H9 (cell line): ENCODE data around the gene ECSIT. TPM values are rescaled to one million over a fixed set of nuclear protein-coding genes. Genes with fewer than 3 reads are reported as not detected.

Experiments
- DNase-seq: peaks from one replicate; pipeline ENCODE4 v3.0.0-alpha.2; 2017
- H2AFZ ChIP-seq: one replicate; pipeline ENCODE4 v1.6.1; 2013; ENCODE audit warnings: mild to moderate bottlenecking, low read length, control low read depth, moderate library complexity
- H2AK5ac ChIP-seq: 2 replicates; pipeline ENCODE4 v1.6.1; 2013; ENCODE audit warnings: low read length, control low read depth, mixed read lengths; ENCODE audit not compliant: insufficient read length
- H2BK120ac ChIP-seq: one replicate; pipeline ENCODE4 v1.6.1; 2013; ENCODE audit warnings: low read depth, mild to moderate bottlenecking, low read length, control low read depth, inconsistent platforms; ENCODE audit not compliant: poor library complexity, severe bottlenecking
- H2BK12ac ChIP-seq: 2 replicates; pipeline ENCODE4 v1.6.1; 2013; ENCODE audit warnings: low read length, control low read depth, mixed read lengths, low read depth; ENCODE audit not compliant: insufficient read length
- H2BK15ac ChIP-seq: 2 replicates; pipeline ENCODE4 v1.6.1; 2013; ENCODE audit warnings: low read depth, low read length, control low read depth
- H2BK20ac ChIP-seq: one replicate; pipeline ENCODE4 v1.6.1; 2013; ENCODE audit warnings: low read depth, mild to moderate bottlenecking, low read length, control low read depth, inconsistent platforms; ENCODE audit not compliant: poor library complexity, severe bottlenecking
- H2BK5ac ChIP-seq: 2 replicates; pipeline ENCODE4 v1.6.1; 2013; ENCODE audit warnings: low read length, control low read depth, mixed read lengths; ENCODE audit not compliant: insufficient read length
- H3K14ac ChIP-seq: 2 replicates; pipeline ENCODE4 v1.6.1; 2013; ENCODE audit warnings: low read length, control low read depth; ENCODE audit not compliant: insufficient read depth
- H3K18ac ChIP-seq: 2 replicates; pipeline ENCODE4 v1.6.1; 2013; ENCODE audit warnings: low read depth, mild to moderate bottlenecking, mixed read lengths, low read length, control low read depth; ENCODE audit not compliant: insufficient read length
- H3K23ac ChIP-seq: 2 replicates; pipeline ENCODE4 v1.6.1; 2013; ENCODE audit warnings: low read length, control low read depth, mixed read lengths, low read depth; ENCODE audit not compliant: insufficient read length
- H3K23me2 ChIP-seq: 2 replicates; pipeline ENCODE4 v1.6.1; 2013; ENCODE audit warnings: low read depth, mild to moderate bottlenecking, mixed read lengths, low read length, control low read depth; ENCODE audit not compliant: insufficient read length, poor library complexity, severe bottlenecking
- H3K27ac ChIP-seq: 2 replicates; pipeline ENCODE4 v1.5.1; 2013; ENCODE audit warnings: low read length, control low read depth, mixed read lengths, low read depth; ENCODE audit not compliant: insufficient read length
- H3K27me3 ChIP-seq: 2 replicates; pipeline ENCODE4 v1.6.1; 2013; ENCODE audit warnings: low read length, control low read depth, inconsistent platforms; ENCODE audit not compliant: insufficient read depth
- H3K4ac ChIP-seq: 2 replicates; pipeline ENCODE4 v1.6.1; 2013; ENCODE audit warnings: low read depth, mild to moderate bottlenecking, control low read depth, inconsistent platforms, low read length, moderate library complexity
- H3K4me1 ChIP-seq: 2 replicates; pipeline ENCODE4 v1.6.1; 2013; ENCODE audit warnings: low read length, control low read depth, inconsistent platforms; ENCODE audit not compliant: insufficient read depth
- H3K4me2 ChIP-seq: 2 replicates; pipeline ENCODE4 v1.6.1; 2013; ENCODE audit warnings: low read length, control low read depth, mixed read lengths; ENCODE audit not compliant: insufficient read length, insufficient read depth
- H3K56ac ChIP-seq: 2 replicates; pipeline ENCODE4 v1.6.1; 2013; ENCODE audit warnings: low read depth, mild to moderate bottlenecking, mixed read lengths, low read length, control low read depth; ENCODE audit not compliant: insufficient read length
- H3K79me1 ChIP-seq: 2 replicates; pipeline ENCODE4 v1.6.1; 2013; ENCODE audit warnings: low read depth, mild to moderate bottlenecking, moderate library complexity, low read length, control low read depth, inconsistent platforms; ENCODE audit not compliant: insufficient read depth, poor library complexity, severe bottlenecking
- H3K79me2 ChIP-seq: 2 replicates; pipeline ENCODE4 v1.6.1; 2013; ENCODE audit warnings: low read length, control low read depth, inconsistent platforms; ENCODE audit not compliant: insufficient read depth
- H3K9ac ChIP-seq: 2 replicates; pipeline ENCODE4 v1.6.1; 2013; ENCODE audit warnings: low read length, control low read depth, mixed read lengths; ENCODE audit not compliant: insufficient read length; ENCODE audit errors: extremely low read depth
- H3K9me3 ChIP-seq: one replicate; pipeline ENCODE4 v1.6.1; 2013; ENCODE audit warnings: low read depth, low read length, inconsistent platforms; ENCODE audit not compliant: control insufficient read depth
- H3T11ph ChIP-seq: one replicate; pipeline ENCODE4 v1.6.1; 2013; ENCODE audit warnings: mild to moderate bottlenecking, low read length, control low read depth, inconsistent platforms
- H4K20me1 ChIP-seq: one replicate; pipeline ENCODE4 v1.6.1; 2013; ENCODE audit not compliant: control insufficient read depth, insufficient read length, insufficient read depth
- H4K5ac ChIP-seq: 2 replicates; pipeline ENCODE4 v1.6.1; 2013; ENCODE audit warnings: low read depth, mild to moderate bottlenecking, mixed read lengths, low read length, control low read depth; ENCODE audit not compliant: insufficient read length
- H4K8ac ChIP-seq: replicated peaks from 2 replicates; pipeline ENCODE4 v1.6.1; 2013; ENCODE audit warnings: low read length, control low read depth, mixed read lengths, low read depth; ENCODE audit not compliant: insufficient read length
- H4K91ac ChIP-seq: 2 replicates; pipeline ENCODE4 v1.6.1; 2013; ENCODE audit warnings: low read depth, mild to moderate bottlenecking, moderate library complexity, mixed read lengths, low read length, control low read depth; ENCODE audit not compliant: insufficient read length
- H3K27ac Mint-ChIP-seq, 3 experiments: 2 replicates in 2 of 3; 3 replicates in 1 of 3; pipeline ENCODE4 v1.8.0; 2020 to 2021; ENCODE audit warnings: mixed read lengths in 3 of 3, mild to moderate bottlenecking in 1 of 3, moderate library complexity in 1 of 3
- H3K27me3 Mint-ChIP-seq: 2 replicates; pipeline ENCODE4 v1.8.0; 2021; ENCODE audit warnings: low read depth, mild to moderate bottlenecking, moderate library complexity, mixed read lengths
- H3K36me3 Mint-ChIP-seq, 3 experiments: 2 replicates in 2 of 3; 3 replicates in 1 of 3; pipeline ENCODE4 v1.8.0; 2020 to 2021; ENCODE audit warnings: low read depth in 3 of 3, mixed read lengths in 3 of 3; ENCODE audit not compliant: insufficient read depth in 1 of 3
- H3K4me1 Mint-ChIP-seq, 2 experiments: 2 replicates each; pipeline ENCODE4 v1.8.0; 2020; ENCODE audit warnings: mixed read lengths in 2 of 2
- H3K4me3 Mint-ChIP-seq, 2 experiments: 2 replicates in 1 of 2; 3 replicates in 1 of 2; pipeline ENCODE4 v1.8.0; 2020 to 2021; ENCODE audit warnings: mild to moderate bottlenecking in 2 of 2, mixed read lengths in 2 of 2, moderate library complexity in 1 of 2
- H3K9me3 Mint-ChIP-seq, 2 experiments: 2 replicates in 1 of 2; 3 replicates in 1 of 2; pipeline ENCODE4 v1.8.0; 2020; ENCODE audit warnings: mild to moderate bottlenecking in 2 of 2, mixed read lengths in 2 of 2, moderate library complexity in 1 of 2
- WGBS: extraction: QIAGEN DNeasy Blood & Tissue Kit; methylation state at CpG from one replicate; pipeline ENCODE4 v1.1.7; 2013; ENCODE audit warnings: missing lambda C conversion rate, low lambda C conversion rate, mixed read lengths; ENCODE audit not compliant: insufficient read length; ENCODE audit errors: extremely low coverage; 5-methylcytosine and 5-hydroxymethylcytosine counted together
- total RNA-seq: library from RNA; stranded (reverse); gene quantifications from 2 replicates; pipeline ENCODE4 v1.2.1, GENCODE V29; 2021
- TF ChIP-seq, protein P1 (sequence below): fragments of 200-600 bp; sonication (generic); conservative IDR thresholded peaks from 3 replicates; pipeline ENCODE4 v1.8.0; 2021; ENCODE audit warnings: antibody characterized with exemption, mild to moderate bottlenecking

ECSIT gene
- total RNA-seq, 1 experiment from 2014 or later: 42.4 TPM

GRCh38 chr19:11482384-11483050 is 46.4 kb downstream of the ECSIT start:
- no peak overlapping the region for H3K27ac ChIP-seq
- H3K4me2 ChIP-seq: peak overlapping the region; percentile 28

More at GRCh38 chr19:11482384-11483050, 46.4 kb downstream of the ECSIT start:
- Histone ChIP-seq H2BK20ac (no peak overlapping the region), H3K4me1 (no peaks in the 10 kb centered on the region), H2BK5ac (no peak overlapping the region), H3K27me3 (peaks cover 12% of the 10 kb centered on the region; the same call in 1 of the 2 replicates), H3K23me2 (peaks cover 7% of the 10 kb centered on the region), H3T11ph (no peak overlapping the region), H3K14ac (peak overlapping the region; percentile 37; the same call in 1 of the 2 replicates), H3K18ac (peak overlapping the region; percentile 77), H2BK12ac (no peak overlapping the region), H3K9me3 (no peaks in the 10 kb centered on the region), H4K91ac (no peak overlapping the region), H3K4ac (no peak overlapping the region), H2AFZ (no peak overlapping the region), H2BK120ac (no peak overlapping the region), H2BK15ac (no peak overlapping the region), H3K56ac (no peak overlapping the region), H3K23ac (no peak overlapping the region), H4K5ac (no peak overlapping the region), H4K20me1 (no peaks in the 10 kb centered on the region), H4K8ac (no peak overlapping the region), H3K9ac (no peak overlapping the region), H2AK5ac (no peak overlapping the region), H3K79me2 (no peaks in the 10 kb centered on the region), H3K79me1 (no peaks in the 10 kb centered on the region)
- Mint-ChIP-seq H3K27ac (0 out of 7 replicates have a peak overlapping the region, but pooled peaks of 1 of the 3 experiments have one; percentile 74), H3K9me3 (peaks cover 0 to 4% of the 10 kb centered on the region in 2 experiments; a peak in 3 of 5 replicates), H3K27me3 (peaks cover 39% of the 10 kb centered on the region), H3K4me1 (peaks cover 4 to 18% of the 10 kb centered on the region in 2 experiments; a peak in 3 of 4 replicates), H3K36me3 (no peaks in the 10 kb centered on the region; a peak in 1 of 7 replicates), H3K4me3 (peak overlapping the region; percentile 50 to 77)
- peak; percentile 89 for DNase-seq
- TF ChIP-seq, protein P1, sequence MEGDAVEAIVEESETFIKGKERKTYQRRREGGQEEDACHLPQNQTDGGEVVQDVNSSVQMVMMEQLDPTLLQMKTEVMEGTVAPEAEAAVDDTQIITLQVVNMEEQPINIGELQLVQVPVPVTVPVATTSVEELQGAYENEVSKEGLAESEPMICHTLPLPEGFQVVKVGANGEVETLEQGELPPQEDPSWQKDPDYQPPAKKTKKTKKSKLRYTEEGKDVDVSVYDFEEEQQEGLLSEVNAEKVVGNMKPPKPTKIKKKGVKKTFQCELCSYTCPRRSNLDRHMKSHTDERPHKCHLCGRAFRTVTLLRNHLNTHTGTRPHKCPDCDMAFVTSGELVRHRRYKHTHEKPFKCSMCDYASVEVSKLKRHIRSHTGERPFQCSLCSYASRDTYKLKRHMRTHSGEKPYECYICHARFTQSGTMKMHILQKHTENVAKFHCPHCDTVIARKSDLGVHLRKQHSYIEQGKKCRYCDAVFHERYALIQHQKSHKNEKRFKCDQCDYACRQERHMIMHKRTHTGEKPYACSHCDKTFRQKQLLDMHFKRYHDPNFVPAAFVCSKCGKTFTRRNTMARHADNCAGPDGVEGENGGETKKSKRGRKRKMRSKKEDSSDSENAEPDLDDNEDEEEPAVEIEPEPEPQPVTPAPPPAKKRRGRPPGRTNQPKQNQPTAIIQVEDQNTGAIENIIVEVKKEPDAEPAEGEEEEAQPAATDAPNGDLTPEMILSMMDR: peak; percentile 98
- WGBS: no CpG with 5 or more reads among the region's 58 CpGs
